ENCODE results near the gene CHST1.

CHST1 gene

GRCh38 chr11:45599161-45599943, 66.1 kb downstream of the CHST1 start:
- no peak for DNase-seq

All from NCI-H1048 (cell line).